Colonic mucosa (tissue), 4 donors: ENCODE results near the gene SSTR3. TPM values are rescaled to one million over a fixed set of nuclear protein-coding genes. Genes with fewer than 3 reads are reported as not detected.
"Not testable (repeated sequence)": the region's sequence is repeated elsewhere in the genome, so short reads cannot be mapped to it uniquely, and the experiment has no call there.

Experiments used
- DNase-seq: peaks from one replicate; pipeline ENCODE4 v3.0.0-alpha.2; 2020
- H3K27ac ChIP-seq: fragments of 200-600 bp; one replicate; pipeline ENCODE4 v1.8.0; 2021
- H3K27me3 ChIP-seq: fragments of 200-600 bp; one replicate; pipeline ENCODE4 v1.8.0; 2021
- H3K36me3 ChIP-seq: fragments of 200-600 bp; one replicate; pipeline ENCODE4 v1.8.0; 2021
- H3K4me1 ChIP-seq: fragments of 200-600 bp; one replicate; pipeline ENCODE4 v1.8.0; 2021; ENCODE audit warnings: mild to moderate bottlenecking
- H3K4me3 ChIP-seq: fragments of 200-600 bp; one replicate; pipeline ENCODE4 v1.8.0; 2021
- H3K9ac ChIP-seq, 2 donors: one replicate each; pipeline ENCODE4 v1.7.0; 2013; ENCODE audit warnings: control low read depth in 2 of 2, low read depth in 2 of 2, low read length in 2 of 2
- H3K9me3 ChIP-seq: fragments of 200-600 bp; one replicate; pipeline ENCODE4 v1.8.0; 2021
- intact Hi-C: fragments of 100-400 bp; cut with DNase I; formaldehyde crosslinking; loops from one replicate; pipeline ENCODE4 v1.14.1; 2022
- total RNA-seq, 2 donors: library from RNA; stranded (reverse); fragmentation: NEBNext Ultra II Directional in 1 of 2; extraction: Animal tissue kit (Norgen Biotek cat#: 25700) in 1 of 2; gene quantifications; one replicate each; pipeline ENCODE4 v1.2.1, GENCODE V29; 2021
- TF ChIP-seq, protein P1 (sequence below): fragments of 200-600 bp; IDR thresholded peaks from one replicate; pipeline ENCODE4 v1.8.0; 2022; ENCODE audit warnings: antibody characterized with exemption, mild to moderate bottlenecking
- donor health status: healthy.
- donor health status: DM: no; HTN: no; CAD: no.
- donor health status: DM: no; HTN: no; CAD: no.

The SSTR3 gene
- total RNA-seq, 2 donors from 2014 or later: 0.12 TPM; not detected in 1

DNA sequence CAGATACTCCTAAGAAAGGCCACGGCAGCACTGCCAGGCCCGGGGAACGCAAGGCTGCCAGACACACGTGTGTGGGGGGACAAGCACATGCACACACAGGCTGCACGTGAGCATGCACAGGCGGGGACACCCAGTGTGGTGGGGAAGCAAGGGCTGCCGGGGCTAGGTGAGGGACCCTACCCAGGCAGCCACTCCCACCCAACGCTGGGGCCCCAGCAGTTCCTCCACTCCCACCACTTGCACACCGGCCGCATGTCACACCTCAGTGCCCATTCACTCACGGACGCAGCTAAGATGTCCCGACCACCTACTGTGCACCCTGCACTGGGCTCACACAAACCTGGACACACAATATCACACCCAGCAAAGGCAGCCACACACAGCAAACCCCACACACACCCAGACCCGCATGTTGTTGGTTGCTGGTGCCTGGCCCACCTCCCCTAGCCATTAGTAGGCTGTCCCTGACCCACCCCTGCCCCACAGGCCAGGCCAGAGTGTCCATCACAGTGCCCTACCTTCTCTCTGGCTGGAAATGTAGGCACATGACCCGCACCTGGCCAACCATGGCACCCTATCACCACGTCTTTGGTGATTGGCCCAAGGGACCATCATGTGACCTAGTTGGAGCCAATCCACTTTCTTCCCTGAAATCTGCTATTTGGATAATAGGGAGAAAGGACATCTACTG lies 8.8 kb downstream of the SSTR3 start:
- TF ChIP-seq, protein P1, sequence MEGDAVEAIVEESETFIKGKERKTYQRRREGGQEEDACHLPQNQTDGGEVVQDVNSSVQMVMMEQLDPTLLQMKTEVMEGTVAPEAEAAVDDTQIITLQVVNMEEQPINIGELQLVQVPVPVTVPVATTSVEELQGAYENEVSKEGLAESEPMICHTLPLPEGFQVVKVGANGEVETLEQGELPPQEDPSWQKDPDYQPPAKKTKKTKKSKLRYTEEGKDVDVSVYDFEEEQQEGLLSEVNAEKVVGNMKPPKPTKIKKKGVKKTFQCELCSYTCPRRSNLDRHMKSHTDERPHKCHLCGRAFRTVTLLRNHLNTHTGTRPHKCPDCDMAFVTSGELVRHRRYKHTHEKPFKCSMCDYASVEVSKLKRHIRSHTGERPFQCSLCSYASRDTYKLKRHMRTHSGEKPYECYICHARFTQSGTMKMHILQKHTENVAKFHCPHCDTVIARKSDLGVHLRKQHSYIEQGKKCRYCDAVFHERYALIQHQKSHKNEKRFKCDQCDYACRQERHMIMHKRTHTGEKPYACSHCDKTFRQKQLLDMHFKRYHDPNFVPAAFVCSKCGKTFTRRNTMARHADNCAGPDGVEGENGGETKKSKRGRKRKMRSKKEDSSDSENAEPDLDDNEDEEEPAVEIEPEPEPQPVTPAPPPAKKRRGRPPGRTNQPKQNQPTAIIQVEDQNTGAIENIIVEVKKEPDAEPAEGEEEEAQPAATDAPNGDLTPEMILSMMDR: no peak
- Histone ChIP-seq H3K9me3 (no peaks in the 10 kb centered on the region), H3K4me3 (no peak overlapping the region), H3K27ac (no peak overlapping the region), H3K9ac (no peak overlapping the region), H3K4me1 (peaks cover 4% of the 10 kb centered on the region), H3K36me3 (no peaks in the 10 kb centered on the region), H3K27me3 (no peaks in the 10 kb centered on the region)
- no peak for DNase-seq
- intact Hi-C loops: no loop called here

DNA sequence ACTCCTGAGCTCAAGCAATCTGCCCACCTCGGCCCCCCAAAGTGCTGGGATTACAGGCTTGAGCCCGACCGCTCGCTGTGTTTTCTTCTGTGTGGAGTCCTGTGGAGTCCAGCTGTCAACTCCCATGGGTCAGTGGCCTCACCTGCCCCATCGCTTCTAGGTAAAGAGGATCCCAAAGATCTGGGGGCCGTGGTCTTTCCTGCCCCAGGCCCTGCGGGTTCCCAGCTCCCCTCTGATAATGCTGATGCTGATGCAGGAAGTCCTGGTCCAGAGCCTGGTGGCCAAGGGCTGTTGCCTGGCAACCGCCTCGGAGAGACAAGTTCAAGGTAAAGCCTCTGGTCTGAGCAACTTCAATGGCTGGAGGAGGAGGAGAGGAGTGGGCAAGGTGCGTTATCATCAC lies 9.6 kb downstream of the SSTR3 start:
- Histone ChIP-seq H3K36me3 (no peaks in the 10 kb centered on the region), H3K27me3 (no peaks in the 10 kb centered on the region), H3K9ac (no peak overlapping the region), H3K4me3 (no peak overlapping the region), H3K4me1 (peaks cover 12% of the 10 kb centered on the region), H3K9me3 (no peaks in the 10 kb centered on the region), H3K27ac (no peak overlapping the region)
- intact Hi-C loops: no loop called here
- DNase-seq: no peak
- TF ChIP-seq, protein P1: no peak

DNA sequence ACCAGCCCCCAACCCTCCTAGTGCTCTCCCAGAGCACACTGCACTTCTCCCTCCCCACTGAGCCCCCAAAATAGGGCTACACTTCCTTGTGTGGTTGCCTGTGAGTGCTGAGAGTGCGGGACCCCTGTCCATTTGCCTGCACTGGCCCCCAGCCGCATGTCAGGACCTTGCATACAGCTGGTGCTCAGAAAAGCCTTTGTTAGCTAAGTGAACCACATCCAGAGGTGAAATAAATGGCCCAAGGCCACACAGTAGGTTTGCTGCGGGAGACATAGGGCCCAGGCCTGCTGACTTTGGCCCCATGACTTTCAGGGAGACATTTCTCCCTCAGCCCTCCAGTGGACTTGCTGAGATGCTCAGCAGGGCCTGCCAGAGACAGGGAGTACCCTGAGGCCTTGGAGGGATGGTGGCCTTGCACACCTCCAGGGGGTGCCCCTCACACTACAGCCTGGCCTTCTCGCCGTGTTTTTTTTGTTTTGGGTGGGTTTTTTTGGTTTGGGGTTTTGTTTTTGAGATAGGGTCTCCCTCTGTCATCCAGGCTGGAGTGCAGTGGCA lies 10.2 kb downstream of the SSTR3 start:
- Histone ChIP-seq H3K36me3 (no peaks in the 10 kb centered on the region), H3K4me1 (peaks cover 18% of the 10 kb centered on the region), H3K27ac (no peak overlapping the region), H3K9ac (no peak overlapping the region), H3K4me3 (no peak overlapping the region), H3K27me3 (no peaks in the 10 kb centered on the region), H3K9me3 (no peaks in the 10 kb centered on the region)
- intact Hi-C loops: no loop called here
- TF ChIP-seq, protein P1: no peak
- DNase-seq: no peak

DNA sequence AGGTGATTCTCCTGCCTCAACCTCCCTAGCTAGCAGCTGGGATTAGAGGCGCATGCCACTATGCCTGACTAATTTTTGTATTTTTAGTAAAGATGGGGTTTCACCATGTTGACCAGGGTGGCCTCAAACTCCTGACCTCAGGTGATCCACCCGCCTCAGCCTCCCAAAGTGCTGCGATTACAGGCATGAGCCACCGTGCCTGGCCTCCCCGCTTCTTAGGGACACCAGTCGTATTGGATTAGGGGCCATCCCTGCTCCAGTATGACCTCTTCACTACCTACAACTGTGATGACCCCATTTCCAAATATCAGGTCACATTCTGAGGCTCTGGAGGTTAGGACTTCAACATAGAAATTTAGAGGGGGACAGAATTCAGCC lies 10.8 kb downstream of the SSTR3 start:
- H3K9ac ChIP-seq, H3K27ac ChIP-seq, H3K4me3 ChIP-seq, intact Hi-C loops, H3K9me3 ChIP-seq, H3K36me3 ChIP-seq, H3K27me3 ChIP-seq, DNase-seq: not testable (repeated sequence)
- peaks cover 23% of the 10 kb centered on the region for H3K4me1 ChIP-seq

DNA sequence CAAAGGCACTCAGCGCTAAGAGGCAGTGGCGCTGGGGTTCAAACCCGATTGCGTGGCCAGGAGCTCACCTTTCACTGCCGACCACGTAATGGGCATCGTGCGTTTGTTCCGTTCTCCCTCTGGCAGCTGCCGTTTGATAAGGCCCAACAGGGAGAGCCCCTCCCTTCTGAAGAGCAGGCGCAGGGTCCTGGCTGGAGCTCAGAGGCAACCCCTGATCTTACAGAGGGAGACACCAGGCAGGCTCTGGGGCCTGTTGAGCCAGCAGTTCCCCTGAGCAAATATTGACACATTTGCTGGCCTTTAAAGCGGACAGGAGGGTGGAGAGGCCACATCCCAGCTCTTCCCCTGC lies 12.5 kb downstream of the SSTR3 start:
- peak overlapping the region; percentile 74 to 80 for H3K9ac ChIP-seq

More for the DNA sequence above, 12.5 kb downstream of the SSTR3 start:
- H3K27me3 ChIP-seq: no peaks in the 10 kb centered on the region
- H3K9me3 ChIP-seq: no peaks in the 10 kb centered on the region
- peaks cover 24% of the 10 kb centered on the region for H3K4me1 ChIP-seq
- TF ChIP-seq, protein P1: no peak
- intact Hi-C loops: loop anchor here (5.0 kb wide), 1 partner anchor 122 kb away; no protein-coding TSS in a partner anchor
- no peaks in the 10 kb centered on the region for H3K36me3 ChIP-seq
- H3K27ac ChIP-seq: peak overlapping the region; percentile 82
- H3K4me3 ChIP-seq: peak overlapping the region; percentile 43
- peak; percentile 70 for DNase-seq
